ENCODE results near the gene BRINP3. TPM values are rescaled to one million over a fixed set of nuclear protein-coding genes. Genes with fewer than 3 reads are reported as not detected.

Gene BRINP3
- total and polyA plus RNA-seq, 9 of the 15 experiments (the other 6 are each of a cell fraction or from before 2014, with no cell fraction given), result 0.09 to 0.75 (median 0.19) TPM; not detected in 1

DNA sequence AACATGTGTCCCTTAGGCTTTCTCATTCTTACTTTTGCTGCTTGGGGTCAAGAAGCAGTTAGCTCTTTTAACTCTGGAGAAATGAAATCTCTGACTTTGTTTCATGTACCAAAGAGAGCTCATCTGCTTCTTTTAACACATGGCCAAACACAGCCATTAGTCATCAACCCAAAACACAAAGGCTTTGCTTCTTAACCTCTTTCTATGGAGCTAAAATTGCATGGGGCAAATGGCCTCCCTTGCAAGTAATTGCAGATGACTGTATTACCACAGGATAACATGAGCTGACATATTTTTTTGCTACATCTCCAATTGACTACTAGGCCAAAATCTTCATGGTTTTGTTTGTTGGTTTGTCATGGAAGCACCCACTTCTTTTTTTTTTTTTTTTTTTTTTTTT, 300.9 kb downstream of the BRINP3 start (continued):
- TF ChIP-seq ZBTB40 (IDR thresholded peaks at IDR 0.05) (no peak), ZBTB40 (CRISPR knock-in tag; IDR thresholded peaks at IDR 0.05) (no peak), ZNF609 (CRISPR knock-in tag; IDR thresholded peaks at IDR 0.05; ENCODE audit: borderline replicate concordance) (no peak), PCBP2 (IDR thresholded peaks at IDR 0.05; ENCODE audit: low read depth, low read length, poor library complexity, severe bottlenecking) (no peak), SLC30A9 (CRISPR knock-in tag; IDR thresholded peaks at IDR 0.05) (no peak), ID3 (CRISPR knock-in tag; IDR thresholded peaks at IDR 0.05) (no peak), ID3 (tag; IDR thresholded peaks at IDR 0.05) (no peak)
